H1 (cell line): ENCODE results near the gene AIG1. TPM values are rescaled to one million over a fixed set of nuclear protein-coding genes. Genes with fewer than 3 reads are reported as not detected.

ENCODE experiments used
- CTCF ChIA-PET: fragments of 300-600 bp; sonication (Branson Sonifier 250); formaldehyde crosslinking; loops from one replicate; lab custom pipeline; 2021; ENCODE audit not compliant: partially characterized antibody; lab: Charles Lee
- POLR2A ChIA-PET: fragments of 300-600 bp; sonication (Branson Sonifier 250); formaldehyde crosslinking; loops from one replicate; lab custom pipeline; 2021; ENCODE audit warnings: inconsistent platforms; ENCODE audit not compliant: partially characterized antibody; lab: Charles Lee
- DNase-seq, 2 experiments: peaks; one replicate each; pipeline versions ENCODE4 v3.0.0 to v3.0.0-alpha.2; 2010 to 2022; ENCODE audit warnings: low spot score in 2 of 2, low read depth in 1 of 2, mixed read lengths in 1 of 2
- FAIRE-seq: peaks from 2 replicates; lab custom pipeline; 2011; peaks lifted over from hg19 to GRCh38; lab: Jason Lieb, UNC
- H2AFZ ChIP-seq: 2 replicates; pipeline ENCODE4 v1.8.1; 2012; ENCODE audit warnings: low read length, inconsistent platforms
- H2AK5ac ChIP-seq: 2 replicates; pipeline ENCODE4 v1.6.1; 2013; ENCODE audit warnings: low read depth, low read length
- H2BK120ac ChIP-seq: replicated peaks from 2 replicates; pipeline ENCODE3; 2013; ENCODE audit warnings: low read depth, low read length, inconsistent platforms
- H2BK12ac ChIP-seq: 2 replicates; pipeline ENCODE4 v1.6.1; 2013; ENCODE audit warnings: low read depth, low read length
- H2BK15ac ChIP-seq: 2 replicates; pipeline ENCODE4 v1.6.1; 2013; ENCODE audit warnings: low read length
- H2BK20ac ChIP-seq: 2 replicates; pipeline ENCODE4 v1.6.1; 2013; ENCODE audit warnings: low read length
- H2BK5ac ChIP-seq: 2 replicates; pipeline ENCODE4 v1.6.1; 2013; ENCODE audit warnings: low read depth, low read length
- H3K14ac ChIP-seq: 2 replicates; pipeline ENCODE4 v1.6.1; 2013; ENCODE audit warnings: inconsistent platforms; ENCODE audit not compliant: insufficient read length
- H3K18ac ChIP-seq: 2 replicates; pipeline ENCODE4 v1.6.1; 2013; ENCODE audit warnings: low read length; ENCODE audit errors: extremely low read depth
- H3K23ac ChIP-seq: 2 replicates; pipeline ENCODE4 v1.6.1; 2013; ENCODE audit warnings: inconsistent platforms; ENCODE audit not compliant: insufficient read length
- H3K23me2 ChIP-seq: 2 replicates; pipeline ENCODE4 v1.6.1; 2013; ENCODE audit warnings: low read depth, low read length
- H3K27ac ChIP-seq: 2 replicates; pipeline ENCODE4 v1.6.1; 2011; ENCODE audit warnings: low read depth, low read length, inconsistent platforms
- H3K27me3 ChIP-seq, 4 experiments: replicated peaks in 1 of 4; 1 replicate in 1 of 4; 2 replicates in 3 of 4; pipeline versions ENCODE4 v1.6.1 to v1.8.1; 2011 to 2013; ENCODE audit warnings: low read length in 3 of 4, mild to moderate bottlenecking in 3 of 4, inconsistent platforms in 2 of 4, mixed read lengths in 2 of 4, moderate library complexity in 1 of 4; ENCODE audit not compliant: control insufficient read depth in 3 of 4, insufficient read depth in 3 of 4; ENCODE audit errors: extremely low read depth in 1 of 4
- H3K36me3 ChIP-seq, 4 experiments: 2 replicates each; pipeline versions ENCODE4 v1.6.1 to v1.8.1; 2011 to 2013; ENCODE audit warnings: mild to moderate bottlenecking in 4 of 4, low read length in 3 of 4, moderate library complexity in 2 of 4, control low read depth in 1 of 4, inconsistent platforms in 1 of 4; ENCODE audit not compliant: insufficient read depth in 4 of 4, control insufficient read depth in 2 of 4
- H3K4ac ChIP-seq: replicated peaks from 2 replicates; pipeline ENCODE3; 2013; ENCODE audit warnings: low read length, low read depth, mixed read lengths, inconsistent platforms; ENCODE audit not compliant: insufficient read length
- H3K4me1 ChIP-seq, 4 experiments: replicated peaks in 1 of 4; 1 replicate in 1 of 4; 2 replicates in 3 of 4; pipeline versions ENCODE4 v1.6.1 to v1.8.1; 2011 to 2013; ENCODE audit warnings: low read length in 3 of 4, inconsistent platforms in 2 of 4, mixed read lengths in 1 of 4; ENCODE audit not compliant: insufficient read depth in 4 of 4, control insufficient read depth in 3 of 4
- H3K4me2 ChIP-seq, 2 experiments: 2 replicates each; pipeline versions ENCODE4 v1.6.1 to v1.8.1; 2011 to 2013; ENCODE audit warnings: low read depth in 2 of 2, low read length in 2 of 2, control low read depth in 1 of 2, inconsistent platforms in 1 of 2, mild to moderate bottlenecking in 1 of 2; ENCODE audit not compliant: insufficient read depth in 1 of 2
- H3K4me3 ChIP-seq, 4 experiments: fragments of 200-600, 300-600 bp in 1 of 4; sonication (generic), shearing (Covaris generic), sonication (Bioruptor Twin) in 1 of 4; 2 replicates each; pipeline versions ENCODE4 v1.5.1 to v1.8.1; 2011 to 2016; ENCODE audit warnings: low read length in 4 of 4, low read depth in 3 of 4, control low read depth in 2 of 4, inconsistent platforms in 2 of 4, mild to moderate bottlenecking in 2 of 4, mixed read lengths in 1 of 4, moderate library complexity in 1 of 4; ENCODE audit not compliant: insufficient read depth in 2 of 4; ENCODE audit errors: extremely low read depth in 1 of 4
- H3K56ac ChIP-seq: replicated peaks from 2 replicates; pipeline ENCODE3; 2013; ENCODE audit warnings: low read depth, mild to moderate bottlenecking, mixed read lengths, low read length, inconsistent platforms; ENCODE audit not compliant: insufficient read length
- H3K79me1 ChIP-seq: 2 replicates; pipeline ENCODE4 v1.6.1; 2013; ENCODE audit warnings: low read depth, low read length, control low read depth
- H3K79me2 ChIP-seq, 2 experiments: 2 replicates each; pipeline versions ENCODE4 v1.6.1 to v1.8.1; 2012 to 2013; ENCODE audit warnings: low read length in 2 of 2, mild to moderate bottlenecking in 2 of 2, inconsistent platforms in 1 of 2; ENCODE audit not compliant: insufficient read depth in 2 of 2, control insufficient read depth in 1 of 2
- H3K9ac ChIP-seq, 4 experiments: replicated peaks in 1 of 4; 1 replicate in 1 of 4; 2 replicates in 3 of 4; pipeline versions ENCODE4 v1.6.1 to v1.8.1; 2011 to 2013; ENCODE audit warnings: low read depth in 3 of 4, low read length in 3 of 4, control low read depth in 2 of 4, mild to moderate bottlenecking in 2 of 4, moderate library complexity in 2 of 4, inconsistent platforms in 1 of 4; ENCODE audit errors: extremely low read depth in 1 of 4
- H3K9me3 ChIP-seq, 2 experiments: 2 replicates each; pipeline versions ENCODE4 v1.6.1 to v1.8.1; 2012 to 2013; ENCODE audit warnings: mild to moderate bottlenecking in 2 of 2, moderate library complexity in 2 of 2, control low read depth in 1 of 2, inconsistent platforms in 1 of 2, low read depth in 1 of 2, low read length in 1 of 2, mixed read lengths in 1 of 2; ENCODE audit not compliant: insufficient read depth in 2 of 2
- H4K20me1 ChIP-seq, 2 experiments: replicated peaks in 1 of 2; 2 replicates each; pipeline versions ENCODE3 to v1.8.1; 2011 to 2013; ENCODE audit warnings: inconsistent platforms in 2 of 2, low read length in 2 of 2, mild to moderate bottlenecking in 1 of 2; ENCODE audit not compliant: insufficient read depth in 2 of 2, control insufficient read depth in 1 of 2
- H4K5ac ChIP-seq: 2 replicates; pipeline ENCODE4 v1.6.1; 2013; ENCODE audit warnings: low read length, low read depth, mixed read lengths, inconsistent platforms; ENCODE audit not compliant: insufficient read length
- H4K8ac ChIP-seq: 2 replicates; pipeline ENCODE4 v1.8.0; 2013; ENCODE audit warnings: mild to moderate bottlenecking, moderate library complexity, low read length, inconsistent platforms; ENCODE audit not compliant: insufficient read depth; ENCODE audit errors: extremely low read depth
- H4K91ac ChIP-seq: replicated peaks from 2 replicates; pipeline ENCODE3; 2013; ENCODE audit warnings: low read length, mixed read lengths, inconsistent platforms; ENCODE audit not compliant: insufficient read length
- KDM4A ChIP-seq: IDR thresholded peaks from one replicate; pipeline ENCODE4 v1.7.1; 2012; ENCODE audit warnings: low read depth, mild to moderate bottlenecking, moderate library complexity, low read length, inconsistent platforms; ENCODE audit not compliant: severe bottlenecking
- RBBP5 ChIP-seq: IDR thresholded peaks from 2 replicates; pipeline ENCODE4 v1.7.1; 2012; ENCODE audit warnings: low read depth, mild to moderate bottlenecking, inconsistent platforms, low read length, moderate library complexity, borderline replicate concordance
- TAF1 ChIP-seq: IDR thresholded peaks from 2 replicates; pipeline ENCODE4 v1.6.1; 2011; ENCODE audit warnings: mild to moderate bottlenecking, low read depth, low read length
- WGBS, 2 experiments: shearing (Covaris generic) in 1 of 2; methylation state at CpG; one replicate each; pipeline versions ENCODE4 v1.1.6 to v1.1.7; 2013 to 2015; ENCODE audit warnings: low lambda C conversion rate in 2 of 2, mixed read lengths in 2 of 2, inconsistent platforms in 1 of 2, low coverage in 1 of 2, missing lambda C conversion rate in 1 of 2; ENCODE audit not compliant: insufficient replicate concordance in 2 of 2, insufficient coverage in 1 of 2, insufficient read length in 1 of 2; ENCODE audit errors: extremely low coverage in 1 of 2, missing lambda C conversion rate in 1 of 2; 5-methylcytosine and 5-hydroxymethylcytosine counted together
- polyA plus RNA-seq, 7 experiments: library from polyadenylated mRNA; depleted of rRNA in 3 of 7; stranded (reverse) in 5 of 7; unstranded in 2 of 7; fragments of >200 nt in 5 of 7; fragments of 200-250 nt in 2 of 7; gene quantifications; 1 replicate in 5 of 7; 2 replicates in 1 of 7; 4 replicates in 1 of 7; pipeline versions ENCODE4 v1.2.1 to v1.2.3, GENCODE V29; 2011 to 2013; ENCODE audit warnings: missing spikeins in 2 of 7, mixed read lengths in 2 of 7
- total RNA-seq: library from RNA; stranded (reverse); fragmentation: NEBNext Ultra II Directional; extraction: Animal tissue kit (Norgen Biotek cat#: 25700); gene quantifications from 2 replicates; pipeline ENCODE4 v1.2.1, GENCODE V29; 2021

Gene AIG1
- total and polyA plus RNA-seq, 2 of the 8 experiments (the other 6 are each of a cell fraction or from before 2014, with no cell fraction given) = 56.6 to 58.4 TPM

GRCh38 chr6:143164565-143165105, 103.9 kb downstream of the AIG1 start:
- no peaks in the 10 kb centered on the region for H3K23me2 ChIP-seq
- no peak overlapping the region for H2AFZ ChIP-seq
- no peak overlapping the region for H3K4me3 ChIP-seq
- no peak overlapping the region for H2BK15ac ChIP-seq
- CTCF ChIA-PET = interaction anchor here (1.1 kb wide), 1 partner anchor 11 kb away, joined by 8 read pairs; no protein-coding TSS in a partner anchor
- no peak overlapping the region for H2BK20ac ChIP-seq
- H2BK5ac ChIP-seq = no peak overlapping the region
- no peak overlapping the region for H4K5ac ChIP-seq
- H2BK120ac ChIP-seq = no peak overlapping the region
- no peak overlapping the region for H3K4ac ChIP-seq
- no peaks in the 10 kb centered on the region for H3K4me1 ChIP-seq
- no peak overlapping the region for H3K14ac ChIP-seq
- FAIRE-seq (no peak), DNase-seq (no peak)
- H2AK5ac ChIP-seq = no peak overlapping the region
- no peaks in the 10 kb centered on the region for H3K79me1 ChIP-seq
- H3K27ac ChIP-seq = no peak overlapping the region
- no peak overlapping the region for H2BK12ac ChIP-seq
- H3K79me2 ChIP-seq = no peaks in the 10 kb centered on the region
- H4K20me1 ChIP-seq = no peaks in the 10 kb centered on the region
- H3K36me3 ChIP-seq = peaks cover 0 to 8% (median 0%) of the 10 kb centered on the region in 4 experiments; a peak in 2 of 8 replicates
- H4K8ac ChIP-seq = no peak overlapping the region
- no peak overlapping the region for H3K23ac ChIP-seq
- no peak overlapping the region for H3K56ac ChIP-seq
- no peak overlapping the region for H3K9ac ChIP-seq
- POLR2A ChIA-PET = no interaction called here
- TF ChIP-seq TAF1 (no peak), RBBP5 (no peak), KDM4A (no peak)
- TF ChIP-seq, all 59 proteins: peak for 0
- no peak overlapping the region for H3K4me2 ChIP-seq
- no peaks in the 10 kb centered on the region for H3K27me3 ChIP-seq
- no peaks in the 10 kb centered on the region for H3K9me3 ChIP-seq
- no peak overlapping the region for H4K91ac ChIP-seq
- WGBS, 2 experiments = 85% methylated on average over 5 of the region's 5 CpGs; no CpG with 5 or more reads in 1 of the 2 experiments
- no peak overlapping the region for H3K18ac ChIP-seq
